DND-41 (cell line): Measurements from ENCODE around the gene CCL7.

Source experiments
- EZH2 ChIP-seq: IDR thresholded peaks from 3 replicates; pipeline ENCODE4 v1.6.1; 2012; ENCODE audit warnings: borderline replicate concordance, low read depth, mild to moderate bottlenecking, moderate library complexity, low read length, inconsistent platforms; ENCODE audit not compliant: severe bottlenecking
- TF ChIP-seq, protein P1 (sequence below): IDR thresholded peaks from 2 replicates; pipeline ENCODE4 v1.5.1; 2012; ENCODE audit warnings: borderline replicate concordance, low read length, moderate library complexity, mild to moderate bottlenecking; ENCODE audit not compliant: poor library complexity, severe bottlenecking; ENCODE audit errors: extremely low read depth

DNA sequence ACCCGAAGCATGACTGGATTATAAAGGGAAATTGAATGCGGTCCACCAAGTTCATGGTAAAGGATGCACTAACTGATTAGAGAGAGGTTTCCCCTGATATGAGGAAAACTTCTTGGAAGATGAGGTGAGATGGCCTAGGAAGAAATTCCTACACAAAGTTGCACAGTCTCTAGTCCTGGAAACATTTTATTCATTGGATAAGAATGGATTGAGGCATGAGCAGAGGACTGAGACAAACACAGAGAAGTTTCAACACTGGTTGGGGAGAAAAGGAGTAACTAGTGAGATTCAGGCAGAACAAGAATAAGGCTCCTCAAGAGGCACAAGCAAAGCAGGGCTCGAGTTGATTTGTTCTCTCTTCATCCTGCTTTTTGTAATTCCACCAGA lies 16.9 kb upstream of the CCL7 start:
- TF ChIP-seq, protein P1, sequence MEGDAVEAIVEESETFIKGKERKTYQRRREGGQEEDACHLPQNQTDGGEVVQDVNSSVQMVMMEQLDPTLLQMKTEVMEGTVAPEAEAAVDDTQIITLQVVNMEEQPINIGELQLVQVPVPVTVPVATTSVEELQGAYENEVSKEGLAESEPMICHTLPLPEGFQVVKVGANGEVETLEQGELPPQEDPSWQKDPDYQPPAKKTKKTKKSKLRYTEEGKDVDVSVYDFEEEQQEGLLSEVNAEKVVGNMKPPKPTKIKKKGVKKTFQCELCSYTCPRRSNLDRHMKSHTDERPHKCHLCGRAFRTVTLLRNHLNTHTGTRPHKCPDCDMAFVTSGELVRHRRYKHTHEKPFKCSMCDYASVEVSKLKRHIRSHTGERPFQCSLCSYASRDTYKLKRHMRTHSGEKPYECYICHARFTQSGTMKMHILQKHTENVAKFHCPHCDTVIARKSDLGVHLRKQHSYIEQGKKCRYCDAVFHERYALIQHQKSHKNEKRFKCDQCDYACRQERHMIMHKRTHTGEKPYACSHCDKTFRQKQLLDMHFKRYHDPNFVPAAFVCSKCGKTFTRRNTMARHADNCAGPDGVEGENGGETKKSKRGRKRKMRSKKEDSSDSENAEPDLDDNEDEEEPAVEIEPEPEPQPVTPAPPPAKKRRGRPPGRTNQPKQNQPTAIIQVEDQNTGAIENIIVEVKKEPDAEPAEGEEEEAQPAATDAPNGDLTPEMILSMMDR, result no peak
- no peak for TF ChIP-seq EZH2
